ENCODE data around the gene DCC.

- TF ChIP-seq EZH2phosphoT487 (IDR thresholded peaks at IDR 0.05; ENCODE audit: borderline replicate concordance, low read length), result no peak
- TF ChIP-seq CTCF (conservative IDR thresholded peaks at IDR 0.05; ENCODE audit: low read depth, low read length), result peak; percentile 67
- no peak for TF ChIP-seq EZH2 (IDR thresholded peaks at IDR 0.05; ENCODE audit: low read length, unreplicated experiment)
Measured at GRCh38 chr18:53567929-53568574, 1228.1 kb downstream of the DCC start.

Measured in PC-3 (cell line).